AG04450 (cell line): ENCODE measurements around the gene MGAT5B. TPM values are rescaled to one million over a fixed set of nuclear protein-coding genes. Genes with fewer than 3 reads are reported as not detected.

Source experiments
- CTCF ChIA-PET: fragments of 300-600, 350-600 bp; formaldehyde crosslinking; extraction: SDS; loops from one replicate; lab custom pipeline; 2022; ENCODE audit warnings: antibody characterized with exemption, inconsistent platforms; lab: Charles Lee
- POLR2A ChIA-PET: fragments of 350-600 bp; formaldehyde crosslinking; extraction: SDS; loops from one replicate; lab custom pipeline; 2021; ENCODE audit warnings: antibody characterized with exemption, inconsistent platforms; lab: Yijun Ruan, JAX
- DNase-seq: peaks from one replicate; pipeline ENCODE4 v3.0.0-alpha.2; 2011; ENCODE audit warnings: low read depth, low spot score
- H3K27ac ChIP-seq: one replicate; pipeline ENCODE4 v1.5.1; 2012; ENCODE audit warnings: low read depth, low read length, control low read depth
- H3K27me3 ChIP-seq: one replicate; pipeline ENCODE4 v1.6.0; 2012; ENCODE audit warnings: low read length; ENCODE audit not compliant: control insufficient read depth, insufficient read depth
- H3K4me3 ChIP-seq: 2 replicates; pipeline ENCODE4 v1.5.1; 2011; ENCODE audit warnings: mild to moderate bottlenecking, low read depth, low read length, control low read depth
- H3K9me3 ChIP-seq: 2 replicates; pipeline ENCODE4 v1.5.1; 2012; ENCODE audit warnings: low read length; ENCODE audit not compliant: control insufficient read depth, insufficient read depth
- polyA plus RNA-seq: library from polyadenylated mRNA; depleted of rRNA; stranded (reverse); fragments of >200 nt; gene quantifications from 2 replicates; pipeline ENCODE4 v1.2.3, GENCODE V29; 2011
- TF ChIP-seq, protein P1 (sequence below): IDR thresholded peaks from 2 replicates; pipeline ENCODE4 v1.5.1; 2011; ENCODE audit warnings: low read depth, low read length, control low read depth, inconsistent platforms

MGAT5B gene
- polyA plus RNA-seq, 1 experiment = 0.69 TPM

DNA sequence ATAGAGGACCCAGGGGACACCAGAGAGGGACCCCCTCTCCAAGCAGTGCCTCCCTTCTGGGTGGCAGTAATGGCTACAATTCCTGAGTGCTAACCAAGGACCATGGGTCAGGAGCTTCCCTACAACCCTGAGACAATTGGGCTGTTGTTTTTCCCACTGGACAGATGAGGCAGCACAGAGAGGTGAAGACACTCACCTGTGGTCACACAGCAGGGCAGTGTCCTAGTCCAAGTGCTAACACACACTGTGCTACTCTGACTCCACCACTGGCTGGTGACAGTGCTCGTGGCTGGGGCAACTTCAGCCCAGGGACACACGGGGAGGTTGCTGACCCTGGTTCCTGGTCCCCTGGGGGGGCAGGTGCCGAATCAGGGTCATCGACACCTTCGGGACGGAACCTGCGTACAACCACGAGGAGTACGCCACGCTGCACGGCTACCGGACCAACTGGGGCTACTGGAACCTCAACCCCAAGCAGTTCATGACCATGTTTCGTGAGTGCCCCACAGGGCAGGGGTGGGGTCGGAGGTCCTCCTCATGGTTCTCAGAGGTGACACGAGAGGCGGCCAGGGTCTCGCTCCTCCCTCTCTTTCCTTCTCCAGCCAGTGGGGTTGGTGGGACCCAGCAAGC, 58.1 kb downstream of the MGAT5B start:
- Histone ChIP-seq H3K9me3 (no peaks in the 10 kb centered on the region; the same call in 1 of the 2 replicates), H3K27me3 (peaks cover 5% of the 10 kb centered on the region), H3K27ac (no peak overlapping the region), H3K4me3 (no peak overlapping the region)
- ChIA-PET POLR2A (no interaction called here), CTCF (no interaction called here)
- no peak for DNase-seq
- TF ChIP-seq, protein P1, sequence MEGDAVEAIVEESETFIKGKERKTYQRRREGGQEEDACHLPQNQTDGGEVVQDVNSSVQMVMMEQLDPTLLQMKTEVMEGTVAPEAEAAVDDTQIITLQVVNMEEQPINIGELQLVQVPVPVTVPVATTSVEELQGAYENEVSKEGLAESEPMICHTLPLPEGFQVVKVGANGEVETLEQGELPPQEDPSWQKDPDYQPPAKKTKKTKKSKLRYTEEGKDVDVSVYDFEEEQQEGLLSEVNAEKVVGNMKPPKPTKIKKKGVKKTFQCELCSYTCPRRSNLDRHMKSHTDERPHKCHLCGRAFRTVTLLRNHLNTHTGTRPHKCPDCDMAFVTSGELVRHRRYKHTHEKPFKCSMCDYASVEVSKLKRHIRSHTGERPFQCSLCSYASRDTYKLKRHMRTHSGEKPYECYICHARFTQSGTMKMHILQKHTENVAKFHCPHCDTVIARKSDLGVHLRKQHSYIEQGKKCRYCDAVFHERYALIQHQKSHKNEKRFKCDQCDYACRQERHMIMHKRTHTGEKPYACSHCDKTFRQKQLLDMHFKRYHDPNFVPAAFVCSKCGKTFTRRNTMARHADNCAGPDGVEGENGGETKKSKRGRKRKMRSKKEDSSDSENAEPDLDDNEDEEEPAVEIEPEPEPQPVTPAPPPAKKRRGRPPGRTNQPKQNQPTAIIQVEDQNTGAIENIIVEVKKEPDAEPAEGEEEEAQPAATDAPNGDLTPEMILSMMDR = no peak

- Histone ChIP-seq H3K9me3 (no peaks in the 10 kb centered on the region; the same call in 1 of the 2 replicates), H3K27ac (no peak overlapping the region), H3K4me3 (no peak overlapping the region), H3K27me3 (peaks cover 2% of the 10 kb centered on the region)
- ChIA-PET CTCF (no interaction called here), POLR2A (no interaction called here)
- TF ChIP-seq, protein P1 = no peak
- DNase-seq = no peak
Observed at GRCh38 chr17:76927577-76927976, 59.4 kb downstream of the MGAT5B start.

DNA sequence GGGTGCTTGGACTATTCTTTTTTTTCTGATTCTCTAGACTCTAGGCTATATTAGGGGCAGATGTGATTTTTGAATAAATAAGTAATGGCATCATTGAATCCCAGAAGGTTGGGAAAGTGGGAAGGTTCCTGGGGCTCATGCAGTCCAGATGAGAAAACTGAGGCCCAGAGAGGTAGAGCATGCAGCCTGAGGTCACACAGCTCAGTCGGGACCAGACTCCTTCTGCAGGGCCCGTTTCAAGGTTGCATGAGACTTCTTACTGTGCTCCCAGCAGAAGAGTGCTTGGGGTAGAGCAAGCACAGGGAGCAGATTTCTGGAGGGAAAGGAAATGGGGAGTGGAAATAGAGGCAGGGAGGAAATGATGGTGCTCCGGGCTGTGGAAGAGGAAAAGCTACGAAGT, 59.8 kb downstream of the MGAT5B start:
- TF ChIP-seq, protein P1 = no peak
- Histone ChIP-seq H3K4me3 (no peak overlapping the region), H3K27me3 (peaks cover 2% of the 10 kb centered on the region), H3K9me3 (no peaks in the 10 kb centered on the region; the same call in 1 of the 2 replicates), H3K27ac (no peak overlapping the region)
- ChIA-PET POLR2A (no interaction called here), CTCF (no interaction called here)
- no peak for DNase-seq

- Histone ChIP-seq H3K27ac (no peak overlapping the region), H3K4me3 (no peak overlapping the region), H3K27me3 (no peaks in the 10 kb centered on the region), H3K9me3 (no peaks in the 10 kb centered on the region; the same call in 1 of the 2 replicates)
- ChIA-PET POLR2A (no interaction called here), CTCF (no interaction called here)
- no peak for DNase-seq
- TF ChIP-seq, protein P1 = no peak
Observed at GRCh38 chr17:76929148-76929547, 60.9 kb downstream of the MGAT5B start.

DNA sequence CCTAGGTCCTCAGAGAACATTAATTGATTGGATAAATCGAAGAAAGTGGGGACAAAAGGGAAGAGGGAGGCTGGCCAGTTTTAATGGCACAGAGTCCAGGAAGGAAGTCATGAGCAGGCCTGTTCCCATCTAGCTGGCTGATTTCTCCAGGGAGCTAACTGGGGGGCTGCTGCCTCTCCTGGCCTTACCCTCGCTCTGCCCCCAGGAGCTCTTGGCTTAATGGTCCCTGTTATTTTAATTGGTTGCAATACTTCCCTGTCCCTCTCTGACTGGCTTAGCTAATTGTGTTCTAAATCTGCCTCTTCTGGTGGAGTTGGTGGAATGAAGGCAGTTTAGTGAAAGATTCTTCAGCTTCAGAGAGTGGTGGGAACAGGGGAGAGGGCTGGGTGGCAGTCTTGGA, 61.4 kb downstream of the MGAT5B start:
- no peaks in the 10 kb centered on the region; the same call in 1 of the 2 replicates for H3K9me3 ChIP-seq
- no peak overlapping the region for H3K27ac ChIP-seq
- no peaks in the 10 kb centered on the region for H3K27me3 ChIP-seq
- ChIA-PET POLR2A (no interaction called here), CTCF (no interaction called here)
- TF ChIP-seq, protein P1 = no peak
- no peak overlapping the region for H3K4me3 ChIP-seq
- no peak for DNase-seq
